ENCODE measurements around the gene GPATCH11.

The GPATCH11 gene

GRCh38 chr2:37110306-37111212, 26.2 kb downstream of the GPATCH11 start:
- Histone ChIP-seq H3K9me3 (no peaks in the 10 kb centered on the region), H3K27me3 (no peaks in the 10 kb centered on the region), H3K36me3 (peaks cover 24% of the 10 kb centered on the region), H3K4me1 (no peaks in the 10 kb centered on the region), H3K4me3 (ENCODE audit: low read depth, low read length) (no peak overlapping the region)
- TF ChIP-seq CTCF (IDR thresholded peaks at IDR 0.05; ENCODE audit: low read depth, low read length) = no peak
- DNase-seq = no peak

DNA sequence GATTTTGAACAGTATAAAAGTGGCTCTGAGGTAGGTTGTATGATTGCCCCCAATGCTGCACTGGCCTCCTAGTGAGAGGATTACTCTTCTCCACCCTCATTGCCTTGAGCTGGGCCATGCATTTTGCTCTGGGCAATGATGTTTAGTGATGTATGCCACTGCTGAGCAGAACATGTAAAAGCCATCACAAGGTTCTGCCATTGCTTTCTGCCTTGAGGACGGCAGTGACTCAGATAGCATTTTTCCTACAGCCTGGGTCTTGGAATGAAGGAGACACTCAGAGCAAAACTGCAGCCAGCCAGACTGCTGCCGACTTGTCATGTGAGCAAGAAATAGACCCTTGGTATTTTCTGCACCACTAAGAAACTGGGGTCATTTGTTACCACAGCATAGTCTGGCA, 27.6 kb downstream of the GPATCH11 start:
- Histone ChIP-seq H3K4me1 (no peaks in the 10 kb centered on the region), H3K4me3 (ENCODE audit: low read depth, low read length) (no peak overlapping the region), H3K9me3 (no peaks in the 10 kb centered on the region), H3K27me3 (no peaks in the 10 kb centered on the region), H3K36me3 (peaks cover 24% of the 10 kb centered on the region)
- TF ChIP-seq CTCF (IDR thresholded peaks at IDR 0.05; ENCODE audit: low read depth, low read length) = no peak
- no peak for DNase-seq

DNA sequence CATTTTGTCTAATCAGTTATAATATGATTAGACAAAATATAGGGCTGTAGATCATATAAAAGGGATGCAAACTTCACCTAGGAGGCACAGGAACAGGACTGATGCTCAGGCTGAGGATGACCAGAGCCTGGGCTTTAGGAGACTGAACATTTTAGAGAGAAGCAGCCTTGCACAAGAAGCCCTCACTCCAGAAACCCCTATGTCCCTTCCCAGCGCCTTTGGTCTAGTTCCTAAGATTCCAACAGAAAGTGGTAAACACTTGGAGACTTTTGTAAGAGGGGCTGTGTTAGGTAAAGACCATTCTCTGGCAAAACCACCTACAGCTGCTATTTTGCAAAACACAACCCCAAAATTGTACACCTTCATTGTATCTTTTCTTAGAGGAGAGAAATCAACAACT, 33.2 kb downstream of the GPATCH11 start:
- Histone ChIP-seq H3K27me3 (no peaks in the 10 kb centered on the region), H3K9me3 (no peaks in the 10 kb centered on the region), H3K4me1 (no peaks in the 10 kb centered on the region), H3K36me3 (peaks cover 7% of the 10 kb centered on the region; the same call in 1 of the 2 replicates), H3K4me3 (ENCODE audit: low read depth, low read length) (no peak overlapping the region)
- TF ChIP-seq CTCF (IDR thresholded peaks at IDR 0.05; ENCODE audit: low read depth, low read length) = no peak
- DNase-seq = no peak

GRCh38 chr2:37119157-37119556, 34.8 kb downstream of the GPATCH11 start:
- Histone ChIP-seq H3K36me3 (peaks cover 7% of the 10 kb centered on the region; the same call in 1 of the 2 replicates), H3K9me3 (no peaks in the 10 kb centered on the region), H3K27me3 (no peaks in the 10 kb centered on the region), H3K4me3 (ENCODE audit: low read depth, low read length) (no peak overlapping the region), H3K4me1 (no peaks in the 10 kb centered on the region)
- TF ChIP-seq CTCF (IDR thresholded peaks at IDR 0.05; ENCODE audit: low read depth, low read length) = no peak
- no peak for DNase-seq

DNA sequence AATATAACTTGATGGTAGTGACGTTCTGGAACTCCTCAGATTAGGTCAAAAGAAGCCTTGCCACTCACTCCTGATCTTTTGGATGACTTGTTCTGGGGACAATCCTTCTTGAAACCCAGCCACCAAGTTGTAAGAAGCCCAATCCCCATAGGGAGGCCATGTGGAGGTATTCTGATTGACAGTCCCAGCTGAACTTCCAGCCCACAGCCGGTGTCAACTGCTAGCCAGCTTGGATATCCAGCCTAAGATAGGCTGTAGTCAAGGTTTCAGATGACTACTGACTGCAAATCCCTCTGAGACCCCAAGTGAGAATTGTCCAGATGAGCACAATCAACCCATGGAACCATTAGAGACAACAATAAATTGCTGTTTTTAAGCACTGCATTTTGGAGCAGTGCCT, 41.1 kb downstream of the GPATCH11 start:
- Histone ChIP-seq H3K27me3 (no peaks in the 10 kb centered on the region), H3K4me1 (no peaks in the 10 kb centered on the region), H3K4me3 (ENCODE audit: low read depth, low read length) (no peak overlapping the region), H3K9me3 (no peaks in the 10 kb centered on the region), H3K36me3 (peaks cover 13% of the 10 kb centered on the region; the same call in 1 of the 2 replicates)
- no peak for TF ChIP-seq CTCF (IDR thresholded peaks at IDR 0.05; ENCODE audit: low read depth, low read length)
- no peak for DNase-seq

DNA sequence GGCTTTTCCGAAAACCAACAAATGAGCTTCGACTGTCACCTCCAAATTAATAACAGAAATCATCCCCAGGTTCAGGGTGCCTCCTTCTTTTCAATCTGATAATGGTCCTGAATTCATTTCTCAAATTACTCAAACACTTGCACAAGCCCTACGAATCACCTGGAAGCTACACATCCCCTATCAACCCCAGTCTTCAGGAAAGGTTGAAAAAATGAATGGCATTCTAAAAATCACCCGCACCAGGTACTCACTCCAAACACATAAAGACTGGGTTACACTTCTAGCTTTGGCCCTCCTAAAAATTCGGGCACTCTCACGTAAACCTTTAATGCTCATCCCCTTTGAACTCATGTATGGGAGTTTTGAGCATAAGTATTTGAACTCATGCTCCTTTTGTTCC, 48.6 kb downstream of the GPATCH11 start:
- Histone ChIP-seq H3K9me3 (no peaks in the 10 kb centered on the region), H3K4me3 (ENCODE audit: low read depth, low read length) (no peak overlapping the region), H3K27me3 (no peaks in the 10 kb centered on the region), H3K4me1 (no peaks in the 10 kb centered on the region), H3K36me3 (peaks cover 21% of the 10 kb centered on the region)
- DNase-seq = no peak
- TF ChIP-seq CTCF (IDR thresholded peaks at IDR 0.05; ENCODE audit: low read depth, low read length) = no peak

Data from BE2C (cell line).